Omental fat pad (tissue), 4 donors: ENCODE data around the gene COLEC12. TPM values are rescaled to one million over a fixed set of nuclear protein-coding genes. Genes with fewer than 3 reads are reported as not detected.
"Not testable (repeated sequence)": the region's sequence is repeated elsewhere in the genome, so short reads cannot be mapped to it uniquely, and the experiment has no call there.

Experiments
- ATAC-seq: fragments of 150-250 bp; one replicate; pipeline ENCODE4 v1.9.1; 2016; ENCODE audit warnings: mild to moderate bottlenecking, moderate library complexity; ENCODE audit not compliant: low FRiP score
- DNase-seq: peaks from one replicate; pipeline ENCODE4 v3.0.0-alpha.2; 2019; ENCODE audit warnings: low spot score
- total RNA-seq, 4 donors: library from RNA; depleted of rRNA; stranded (reverse); fragments of >200 nt; gene quantifications; one replicate each; pipeline ENCODE4 v1.1.0, GENCODE V29; 2016
- TF ChIP-seq, protein P1 (sequence below), 3 donors: fragments of 450-650 bp; IDR thresholded peaks; one replicate each; pipeline ENCODE4 v1.5.1; 2016 to 2017; ENCODE audit warnings: antibody characterized with exemption in 3 of 3, mild to moderate bottlenecking in 3 of 3, moderate library complexity in 2 of 3

Gene COLEC12
- total RNA-seq, 4 donors from 2014 or later, result 25.3 to 54.8 (median 42.7) TPM

- no peak for ATAC-seq
- DNase-seq, result no peak
- TF ChIP-seq, protein P1, sequence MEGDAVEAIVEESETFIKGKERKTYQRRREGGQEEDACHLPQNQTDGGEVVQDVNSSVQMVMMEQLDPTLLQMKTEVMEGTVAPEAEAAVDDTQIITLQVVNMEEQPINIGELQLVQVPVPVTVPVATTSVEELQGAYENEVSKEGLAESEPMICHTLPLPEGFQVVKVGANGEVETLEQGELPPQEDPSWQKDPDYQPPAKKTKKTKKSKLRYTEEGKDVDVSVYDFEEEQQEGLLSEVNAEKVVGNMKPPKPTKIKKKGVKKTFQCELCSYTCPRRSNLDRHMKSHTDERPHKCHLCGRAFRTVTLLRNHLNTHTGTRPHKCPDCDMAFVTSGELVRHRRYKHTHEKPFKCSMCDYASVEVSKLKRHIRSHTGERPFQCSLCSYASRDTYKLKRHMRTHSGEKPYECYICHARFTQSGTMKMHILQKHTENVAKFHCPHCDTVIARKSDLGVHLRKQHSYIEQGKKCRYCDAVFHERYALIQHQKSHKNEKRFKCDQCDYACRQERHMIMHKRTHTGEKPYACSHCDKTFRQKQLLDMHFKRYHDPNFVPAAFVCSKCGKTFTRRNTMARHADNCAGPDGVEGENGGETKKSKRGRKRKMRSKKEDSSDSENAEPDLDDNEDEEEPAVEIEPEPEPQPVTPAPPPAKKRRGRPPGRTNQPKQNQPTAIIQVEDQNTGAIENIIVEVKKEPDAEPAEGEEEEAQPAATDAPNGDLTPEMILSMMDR (IDR thresholded peaks at IDR 0.05), result no peak
These were observed 181.7 kb downstream of the COLEC12 start for GRCh38 chr18:318791-319291.

- TF ChIP-seq, protein P1 (IDR thresholded peaks at IDR 0.05), result no peak
- ATAC-seq (no peak), DNase-seq (no peak)
These were observed 182.9 kb downstream of the COLEC12 start for GRCh38 chr18:317618-318017.

GRCh38 chr18:316393-316792, 184.1 kb downstream of the COLEC12 start:
- TF ChIP-seq, protein P1 (IDR thresholded peaks at IDR 0.05), result no peak
- DNase-seq (no peak), ATAC-seq (no peak)

DNA sequence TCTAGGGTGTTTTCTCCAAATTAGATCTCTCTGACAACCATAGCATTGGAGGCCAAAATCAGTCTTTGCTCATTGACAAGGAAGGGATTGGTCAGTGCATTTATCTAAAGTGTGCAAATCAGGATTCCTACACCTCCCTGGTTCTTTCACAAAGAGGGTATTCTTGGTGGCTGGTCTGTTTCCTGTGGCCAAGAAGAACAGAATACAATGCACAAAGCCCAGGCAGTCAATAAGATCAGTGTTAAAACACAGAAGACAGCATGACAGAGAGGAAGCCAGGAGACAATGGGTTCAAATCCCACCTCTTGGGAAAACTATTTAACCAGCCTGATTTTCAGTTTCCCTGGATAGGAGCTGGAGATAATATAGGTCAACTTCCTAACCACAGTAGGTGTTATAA, 186.6 kb downstream of the COLEC12 start:
- no peak for ATAC-seq
- TF ChIP-seq, protein P1 (IDR thresholded peaks at IDR 0.05), result no peak
- no peak for DNase-seq

- TF ChIP-seq, protein P1 (IDR thresholded peaks at IDR 0.05), result no peak
- ATAC-seq, result no peak
- DNase-seq, result no peak
These were observed 188.1 kb downstream of the COLEC12 start for GRCh38 chr18:312415-312814.

DNA sequence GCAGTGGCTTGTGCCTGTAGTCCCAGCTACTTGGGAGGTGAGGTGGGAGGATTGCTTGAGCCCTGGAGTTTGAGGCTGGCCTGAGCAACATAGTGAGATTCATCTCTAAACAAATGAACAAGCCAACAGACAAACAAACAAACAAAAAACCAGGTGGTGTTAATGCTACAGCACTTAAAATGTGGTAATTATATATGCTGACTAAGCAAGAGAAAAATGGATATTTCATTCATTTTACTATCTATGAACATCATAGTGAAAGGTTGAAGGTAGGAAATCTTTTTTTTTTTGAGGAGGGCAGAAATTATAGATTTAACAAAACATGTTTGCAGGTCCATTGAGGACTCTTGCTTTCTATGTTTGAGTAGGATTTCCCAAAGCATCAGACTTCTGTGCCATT, 190.5 kb downstream of the COLEC12 start:
- DNase-seq (no peak), ATAC-seq (no peak)
- TF ChIP-seq, protein P1 (IDR thresholded peaks at IDR 0.05), result no peak

- not testable (repeated sequence) for ATAC-seq
These were observed 192.4 kb downstream of the COLEC12 start for GRCh38 chr18:308086-308485.

More at GRCh38 chr18:308086-308485, 192.4 kb downstream of the COLEC12 start:
- not testable (repeated sequence) for DNase-seq
